Caco-2 (cell line): ENCODE data around the gene RPS6KC1. TPM values are rescaled to one million over a fixed set of nuclear protein-coding genes. Genes with fewer than 3 reads are reported as not detected.

ENCODE experiments used
- BruUV-seq: library from RNA; stranded (reverse); fragments of 400-500 nt; replicated peaks from 2 replicates; lab custom pipeline; 2021; lab: Mats Ljungman, UMichigan
- CTCF ChIA-PET: fragments of 300-600 bp; sonication (Branson Sonifier 250); formaldehyde crosslinking; loops from one replicate; lab custom pipeline; 2022; ENCODE audit warnings: antibody characterized with exemption; lab: Charles Lee
- POLR2A ChIA-PET: fragments of 300-600 bp; sonication (Branson Sonifier 250); formaldehyde crosslinking; loops from one replicate; lab custom pipeline; 2022; ENCODE audit warnings: antibody characterized with exemption; lab: Charles Lee
- DNase-seq, 2 experiments: peaks; one replicate each; pipeline versions ENCODE4 v3.0.0 to v3.0.0-alpha.2; 2020 to 2022
- H3K27me3 ChIP-seq: replicated peaks from 2 replicates; pipeline ENCODE4 v1.6.0; 2011; ENCODE audit warnings: low read length; ENCODE audit not compliant: control insufficient read depth, insufficient read depth
- H3K36me3 ChIP-seq: 2 replicates; pipeline ENCODE4 v1.5.1; 2011; ENCODE audit warnings: low read length; ENCODE audit not compliant: control insufficient read depth, insufficient read depth
- H3K4me1 ChIP-seq: fragments of 250-450 bp; sonication (Bioruptor Pico); 2 replicates; pipeline ENCODE4 v1.5.1; 2020; ENCODE audit warnings: mild to moderate bottlenecking
- H3K4me3 ChIP-seq: 2 replicates; pipeline ENCODE4 v1.5.1; 2011; ENCODE audit warnings: low read depth, mild to moderate bottlenecking, control low read depth, low read length
- H3K9me3 ChIP-seq: fragments of 250-450 bp; sonication (Bioruptor Pico); 2 replicates; pipeline ENCODE4 v1.5.1; 2020; ENCODE audit warnings: mild to moderate bottlenecking, moderate library complexity
- H3K27ac Mint-ChIP-seq: one replicate; pipeline ENCODE4 v1.8.0; 2022; ENCODE audit warnings: mixed read lengths; ENCODE audit not compliant: unreplicated experiment
- H3K27me3 Mint-ChIP-seq: one replicate; pipeline ENCODE4 v1.8.0; 2022; ENCODE audit warnings: mixed read lengths; ENCODE audit not compliant: insufficient read depth, unreplicated experiment
- H3K36me3 Mint-ChIP-seq: one replicate; pipeline ENCODE4 v1.8.0; 2022; ENCODE audit warnings: mild to moderate bottlenecking, mixed read lengths; ENCODE audit not compliant: insufficient read depth, unreplicated experiment
- H3K4me1 Mint-ChIP-seq: one replicate; pipeline ENCODE4 v1.8.0; 2022; ENCODE audit warnings: low read depth, mixed read lengths; ENCODE audit not compliant: unreplicated experiment
- H3K4me3 Mint-ChIP-seq: one replicate; pipeline ENCODE4 v1.8.0; 2022; ENCODE audit warnings: mild to moderate bottlenecking, moderate library complexity, mixed read lengths; ENCODE audit not compliant: unreplicated experiment
- H3K9me3 Mint-ChIP-seq: one replicate; pipeline ENCODE4 v1.8.0; 2022; ENCODE audit warnings: mixed read lengths; ENCODE audit not compliant: unreplicated experiment
- CTCF ChIP-seq, 2 experiments: fragments of 200-600 bp in 1 of 2; IDR thresholded peaks; 1 replicate in 1 of 2; 2 replicates in 1 of 2; pipeline versions ENCODE4 v1.5.1 to v1.8.0; 2011 to 2022; ENCODE audit warnings: antibody characterized with exemption in 1 of 2, control low read depth in 1 of 2, inconsistent platforms in 1 of 2, low read depth in 1 of 2, low read length in 1 of 2, mild to moderate bottlenecking in 1 of 2, moderate library complexity in 1 of 2; ENCODE audit not compliant: insufficient read depth in 1 of 2, severe bottlenecking in 1 of 2, unreplicated experiment in 1 of 2
- intact Hi-C: fragments of 100-400 bp; cut with micrococcal nuclease; formaldehyde crosslinking; loops from one replicate; pipeline ENCODE4 v1.10.0; 2022; ENCODE audit not compliant: unreplicated experiment
- total RNA-seq: library from RNA; stranded (reverse); gene quantifications from 2 replicates; pipeline ENCODE4 v1.2.3, GENCODE V29; 2022

The RPS6KC1 gene
- total RNA-seq, 1 experiment from 2014 or later: 16.4 TPM

GRCh38 chr1:213119794-213120193 is 68.8 kb downstream of the RPS6KC1 start:
- peaks cover 18% of the 10 kb centered on the region for H3K4me1 Mint-ChIP-seq
- H3K36me3 Mint-ChIP-seq: no peaks in the 10 kb centered on the region
- no peak for DNase-seq
- TF ChIP-seq CTCF (IDR thresholded peaks at IDR 0.05; ENCODE audit: insufficient read depth in 1 of 2, low read depth in 1 of 2, low read length in 1 of 2, severe bottlenecking in 1 of 2, unreplicated experiment in 1 of 2): no peak
- H3K9me3 ChIP-seq: no peaks in the 10 kb centered on the region
- H3K36me3 ChIP-seq: no peaks in the 10 kb centered on the region
- no peaks in the 10 kb centered on the region for H3K27me3 ChIP-seq
- CTCF ChIA-PET: no interaction called here
- H3K9me3 Mint-ChIP-seq: no peaks in the 10 kb centered on the region
- no peak overlapping the region for H3K27ac Mint-ChIP-seq
- intact Hi-C loops: loop anchor here (5.0 to 10.0 kb wide), 4 partner anchors 253 to 1205 kb away; partner anchors contain the start of gene PROX1
- no peaks in the 10 kb centered on the region for H3K27me3 Mint-ChIP-seq
- H3K4me3 ChIP-seq: no peak overlapping the region
- peaks cover 22% of the 10 kb centered on the region for H3K4me1 ChIP-seq
- H3K4me3 Mint-ChIP-seq: no peak overlapping the region
- no TSS peak for BruUV-seq
- POLR2A ChIA-PET: no interaction called here

GRCh38 chr1:213120386-213120785 is 69.3 kb downstream of the RPS6KC1 start:
- intact Hi-C loops: loop anchor here (5.0 to 10.0 kb wide), 4 partner anchors 252 to 1204 kb away; partner anchors contain the start of gene PROX1
- Histone ChIP-seq H3K27me3 (no peaks in the 10 kb centered on the region), H3K4me1 (peaks cover 22% of the 10 kb centered on the region), H3K36me3 (no peaks in the 10 kb centered on the region), H3K4me3 (no peak overlapping the region), H3K9me3 (no peaks in the 10 kb centered on the region)
- Mint-ChIP-seq H3K9me3 (no peaks in the 10 kb centered on the region), H3K27ac (peak overlapping the region; percentile 9), H3K4me3 (no peak overlapping the region), H3K27me3 (no peaks in the 10 kb centered on the region), H3K4me1 (peaks cover 22% of the 10 kb centered on the region), H3K36me3 (no peaks in the 10 kb centered on the region)
- ChIA-PET POLR2A (no interaction called here), CTCF (no interaction called here)
- TF ChIP-seq CTCF (IDR thresholded peaks at IDR 0.05; ENCODE audit: insufficient read depth in 1 of 2, low read depth in 1 of 2, low read length in 1 of 2, severe bottlenecking in 1 of 2, unreplicated experiment in 1 of 2): no peak
- no TSS peak for BruUV-seq
- no peak for DNase-seq

- H3K4me1 Mint-ChIP-seq: peaks cover 27% of the 10 kb centered on the region
- H3K4me1 ChIP-seq: peaks cover 22% of the 10 kb centered on the region
- intact Hi-C loops: loop anchor here (5.0 to 10.0 kb wide), 4 partner anchors 251 to 1204 kb away; partner anchors contain the start of gene PROX1
- no TSS peak for BruUV-seq
- no peak overlapping the region for H3K27ac Mint-ChIP-seq
- no peaks in the 10 kb centered on the region for H3K9me3 ChIP-seq
- H3K4me3 Mint-ChIP-seq: no peak overlapping the region
- H3K27me3 Mint-ChIP-seq: no peaks in the 10 kb centered on the region
- no peaks in the 10 kb centered on the region for H3K27me3 ChIP-seq
- H3K4me3 ChIP-seq: no peak overlapping the region
- TF ChIP-seq CTCF (IDR thresholded peaks at IDR 0.05; ENCODE audit: insufficient read depth in 1 of 2, low read depth in 1 of 2, low read length in 1 of 2, severe bottlenecking in 1 of 2, unreplicated experiment in 1 of 2): no peak
- no peak for DNase-seq
- H3K36me3 Mint-ChIP-seq: no peaks in the 10 kb centered on the region
- H3K9me3 Mint-ChIP-seq: no peaks in the 10 kb centered on the region
- ChIA-PET CTCF (no interaction called here), POLR2A (no interaction called here)
- H3K36me3 ChIP-seq: no peaks in the 10 kb centered on the region
Measured at GRCh38 chr1:213120961-213121360, 69.9 kb downstream of the RPS6KC1 start.
